Fibroblast of lung (primary cell): ENCODE data around the gene VEGFC. TPM values are rescaled to one million over a fixed set of nuclear protein-coding genes. Genes with fewer than 3 reads are reported as not detected.

ENCODE experiments used
- DNase-seq, 2 donors: peaks; one replicate each; pipeline versions ENCODE4 v3.0.0 to v3.0.0-alpha.2; 2010; ENCODE audit warnings: low read depth in 2 of 2
- H2AFZ ChIP-seq: 2 replicates; pipeline ENCODE4 v1.5.1; 2012; ENCODE audit warnings: low read length, control low read depth, inconsistent platforms
- H3K27ac ChIP-seq: 2 replicates; pipeline ENCODE4 v1.5.1; 2011; ENCODE audit warnings: low read length, control low read depth; ENCODE audit not compliant: insufficient read depth
- H3K27me3 ChIP-seq: 2 replicates; pipeline ENCODE4 v1.5.1; 2011; ENCODE audit warnings: mild to moderate bottlenecking, low read length; ENCODE audit not compliant: control insufficient read depth, insufficient read depth
- H3K36me3 ChIP-seq: 2 replicates; pipeline ENCODE4 v1.5.1; 2011; ENCODE audit warnings: low read length; ENCODE audit not compliant: control insufficient read depth, insufficient read depth
- H3K4me1 ChIP-seq: 2 replicates; pipeline ENCODE4 v1.5.1; 2011; ENCODE audit warnings: low read length; ENCODE audit not compliant: control insufficient read depth, insufficient read depth; ENCODE audit errors: extremely low read depth
- H3K4me2 ChIP-seq: 2 replicates; pipeline ENCODE4 v1.5.1; 2011; ENCODE audit warnings: low read length, control low read depth; ENCODE audit not compliant: insufficient read depth; ENCODE audit errors: extremely low read depth
- H3K4me3 ChIP-seq, 4 experiments: fragments of 200-600 bp in 1 of 4; sonication (generic) in 1 of 4; replicated peaks in 1 of 4; 2 replicates each; pipeline ENCODE4 v1.5.1; 2011 to 2016; ENCODE audit warnings: low read length in 4 of 4, low read depth in 3 of 4, mild to moderate bottlenecking in 3 of 4, control low read depth in 2 of 4, inconsistent platforms in 1 of 4, mixed read lengths in 1 of 4; ENCODE audit not compliant: insufficient read depth in 1 of 4; ENCODE audit errors: control extremely low read depth in 1 of 4
- H3K79me2 ChIP-seq: 2 replicates; pipeline ENCODE4 v1.5.1; 2012; ENCODE audit warnings: mild to moderate bottlenecking, low read length, inconsistent platforms; ENCODE audit not compliant: control insufficient read depth, insufficient read depth
- H3K9ac ChIP-seq: 2 replicates; pipeline ENCODE4 v1.5.1; 2011; ENCODE audit warnings: mild to moderate bottlenecking, low read length, control low read depth; ENCODE audit not compliant: insufficient read depth
- H3K9me3 ChIP-seq: 2 replicates; pipeline ENCODE4 v1.5.1; 2012; ENCODE audit warnings: low read depth, low read length; ENCODE audit not compliant: control insufficient read depth, insufficient read depth
- H4K20me1 ChIP-seq: 2 replicates; pipeline ENCODE4 v1.5.1; 2011; ENCODE audit warnings: low read length; ENCODE audit not compliant: control insufficient read depth, insufficient read depth; ENCODE audit errors: extremely low read depth
- EZH2 ChIP-seq: IDR thresholded peaks from 2 replicates; pipeline ENCODE4 v1.5.1; 2012; ENCODE audit warnings: low read length, control low read depth, mild to moderate bottlenecking; ENCODE audit errors: missing control alignments
- polyA plus RNA-seq, 2 donors: library from polyadenylated mRNA; depleted of rRNA in 1 of 2; stranded (reverse) in 1 of 2; unstranded in 1 of 2; fragments of >200 nt; gene quantifications; 2 replicates each; pipeline ENCODE4 v1.2.1, GENCODE V29; 2011 to 2012; ENCODE audit warnings: missing spikeins in 1 of 2
- total RNA-seq: library from RNA; depleted of rRNA; stranded (reverse); fragments of >200 nt; gene quantifications from 2 replicates; pipeline ENCODE4 v1.2.1, GENCODE V29; 2014
- TF ChIP-seq, protein P1 (sequence below), 2 donors: IDR thresholded peaks in 1 of 2; conservative IDR thresholded peaks in 1 of 2; 1 replicate in 1 of 2; 2 replicates in 1 of 2; pipeline ENCODE4 v1.5.1; 2011 to 2012; ENCODE audit warnings: low read length in 2 of 2, control low read depth in 1 of 2, inconsistent platforms in 1 of 2, low read depth in 1 of 2, mild to moderate bottlenecking in 1 of 2

The VEGFC gene
- total and polyA plus RNA-seq, 2 donors (not counting 1 experiment from before 2014, with no cell fraction given): 67.2 to 74.2 TPM

DNA sequence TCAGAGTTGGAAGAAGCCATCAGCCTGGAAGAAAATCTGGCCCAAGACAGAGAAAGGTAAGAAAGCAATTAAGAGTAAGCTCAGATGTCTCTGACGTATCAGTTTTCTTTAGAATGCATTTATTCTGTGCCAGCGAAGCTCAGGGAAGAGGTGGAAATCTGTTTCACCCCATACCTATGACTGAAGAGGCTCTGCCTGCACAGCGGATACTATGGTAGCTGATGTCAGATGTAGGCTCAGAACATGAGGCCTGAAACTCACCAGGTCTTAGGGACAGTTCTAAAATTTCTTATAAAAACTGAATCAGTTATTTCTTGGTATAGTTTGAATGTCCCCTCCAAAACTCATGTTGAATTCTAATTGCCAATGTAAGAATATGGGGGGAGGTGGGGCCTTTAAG, 30.9 kb downstream of the VEGFC start:
- DNase-seq: no peak
- no peaks in the 10 kb centered on the region for H3K36me3 ChIP-seq
- no peak overlapping the region for H2AFZ ChIP-seq
- H3K4me3 ChIP-seq: no peak overlapping the region
- H3K4me2 ChIP-seq: peak overlapping the region; percentile 40
- H3K9ac ChIP-seq: no peak overlapping the region
- peaks cover 3% of the 10 kb centered on the region for H3K4me1 ChIP-seq
- no peaks in the 10 kb centered on the region for H4K20me1 ChIP-seq
- H3K27me3 ChIP-seq: no peaks in the 10 kb centered on the region
- TF ChIP-seq, protein P1, sequence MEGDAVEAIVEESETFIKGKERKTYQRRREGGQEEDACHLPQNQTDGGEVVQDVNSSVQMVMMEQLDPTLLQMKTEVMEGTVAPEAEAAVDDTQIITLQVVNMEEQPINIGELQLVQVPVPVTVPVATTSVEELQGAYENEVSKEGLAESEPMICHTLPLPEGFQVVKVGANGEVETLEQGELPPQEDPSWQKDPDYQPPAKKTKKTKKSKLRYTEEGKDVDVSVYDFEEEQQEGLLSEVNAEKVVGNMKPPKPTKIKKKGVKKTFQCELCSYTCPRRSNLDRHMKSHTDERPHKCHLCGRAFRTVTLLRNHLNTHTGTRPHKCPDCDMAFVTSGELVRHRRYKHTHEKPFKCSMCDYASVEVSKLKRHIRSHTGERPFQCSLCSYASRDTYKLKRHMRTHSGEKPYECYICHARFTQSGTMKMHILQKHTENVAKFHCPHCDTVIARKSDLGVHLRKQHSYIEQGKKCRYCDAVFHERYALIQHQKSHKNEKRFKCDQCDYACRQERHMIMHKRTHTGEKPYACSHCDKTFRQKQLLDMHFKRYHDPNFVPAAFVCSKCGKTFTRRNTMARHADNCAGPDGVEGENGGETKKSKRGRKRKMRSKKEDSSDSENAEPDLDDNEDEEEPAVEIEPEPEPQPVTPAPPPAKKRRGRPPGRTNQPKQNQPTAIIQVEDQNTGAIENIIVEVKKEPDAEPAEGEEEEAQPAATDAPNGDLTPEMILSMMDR (conservative IDR thresholded peaks at IDR 0.05 in 1 of 2, IDR thresholded peaks at IDR 0.05 in 1 of 2; ENCODE audit: low read depth in 1 of 2, low read length in 2 of 2): no peak
- TF ChIP-seq EZH2: no peak
- H3K27ac ChIP-seq: peak overlapping the region; percentile 5
- no peaks in the 10 kb centered on the region for H3K9me3 ChIP-seq
- H3K79me2 ChIP-seq: peaks cover 97% of the 10 kb centered on the region

DNA sequence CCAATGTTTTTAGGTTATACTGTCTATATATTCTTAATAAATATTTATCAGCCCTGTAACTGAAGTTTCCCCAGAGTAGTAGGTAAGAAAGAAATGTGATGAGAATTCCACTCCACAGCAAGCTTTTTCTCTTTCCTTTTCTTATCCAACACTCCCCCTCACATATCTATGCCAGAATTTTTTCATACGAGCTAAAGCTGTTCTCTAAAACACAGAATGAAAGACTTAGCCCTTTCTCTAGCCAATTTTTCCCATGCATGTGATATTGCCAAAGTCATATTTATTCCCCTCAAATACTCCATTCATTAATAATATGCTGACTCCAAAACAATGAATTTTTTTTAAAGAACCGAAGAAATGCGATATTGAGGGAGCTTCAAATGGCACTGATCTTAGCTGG, 32.3 kb downstream of the VEGFC start:
- peak overlapping the region in 1 of 4 experiments; percentile 9 for H3K4me3 ChIP-seq
- H3K9ac ChIP-seq: no peak overlapping the region
- H3K4me2 ChIP-seq: peak overlapping the region; percentile 2
- DNase-seq: no peak
- no peaks in the 10 kb centered on the region for H4K20me1 ChIP-seq
- no peak overlapping the region for H2AFZ ChIP-seq
- H3K9me3 ChIP-seq: no peaks in the 10 kb centered on the region
- H3K4me1 ChIP-seq: peaks cover 3% of the 10 kb centered on the region
- TF ChIP-seq, protein P1 (conservative IDR thresholded peaks at IDR 0.05 in 1 of 2, IDR thresholded peaks at IDR 0.05 in 1 of 2; ENCODE audit: low read depth in 1 of 2, low read length in 2 of 2): no peak
- no peak for TF ChIP-seq EZH2
- H3K27me3 ChIP-seq: no peaks in the 10 kb centered on the region
- peaks cover 98% of the 10 kb centered on the region for H3K79me2 ChIP-seq
- no peak overlapping the region for H3K27ac ChIP-seq
- H3K36me3 ChIP-seq: no peaks in the 10 kb centered on the region

DNA sequence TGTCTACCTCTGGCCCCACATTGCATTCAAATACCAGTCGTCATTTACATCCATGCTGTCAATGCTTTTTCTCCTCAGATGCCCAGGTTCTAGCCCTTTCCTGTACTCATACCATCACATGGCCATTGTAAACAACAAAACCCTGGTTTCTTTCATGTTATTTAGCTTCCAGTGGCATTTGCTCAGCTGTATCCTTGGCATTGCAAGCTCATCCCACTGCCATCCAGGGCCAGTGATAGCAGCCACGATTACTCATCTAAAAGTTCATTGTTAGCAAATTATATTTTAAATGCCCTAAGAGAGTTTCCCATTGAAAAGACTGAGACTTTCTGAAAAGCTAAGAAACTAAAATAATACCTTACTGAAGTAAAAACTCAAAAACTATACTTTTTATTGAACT, 34.0 kb downstream of the VEGFC start:
- Histone ChIP-seq H3K9ac (no peak overlapping the region), H3K27ac (no peak overlapping the region), H3K9me3 (no peaks in the 10 kb centered on the region), H4K20me1 (peaks cover 2% of the 10 kb centered on the region), H3K4me3 (no peak overlapping the region), H3K36me3 (no peaks in the 10 kb centered on the region), H3K79me2 (peaks cover 98% of the 10 kb centered on the region), H3K27me3 (no peaks in the 10 kb centered on the region), H3K4me1 (peaks cover 10% of the 10 kb centered on the region), H2AFZ (no peak overlapping the region), H3K4me2 (no peak overlapping the region)
- TF ChIP-seq EZH2: no peak
- TF ChIP-seq, protein P1 (conservative IDR thresholded peaks at IDR 0.05 in 1 of 2, IDR thresholded peaks at IDR 0.05 in 1 of 2; ENCODE audit: low read depth in 1 of 2, low read length in 2 of 2): no peak
- DNase-seq: no peak
